ENCODE results near the gene JAG1. TPM values are rescaled to one million over a fixed set of nuclear protein-coding genes. Genes with fewer than 3 reads are reported as not detected.

JAG1 gene
- polyA plus RNA-seq, 1 donor (not counting 4 experiments of a cell fraction or from before 2014, with no cell fraction given) = 84.2 TPM

DNA sequence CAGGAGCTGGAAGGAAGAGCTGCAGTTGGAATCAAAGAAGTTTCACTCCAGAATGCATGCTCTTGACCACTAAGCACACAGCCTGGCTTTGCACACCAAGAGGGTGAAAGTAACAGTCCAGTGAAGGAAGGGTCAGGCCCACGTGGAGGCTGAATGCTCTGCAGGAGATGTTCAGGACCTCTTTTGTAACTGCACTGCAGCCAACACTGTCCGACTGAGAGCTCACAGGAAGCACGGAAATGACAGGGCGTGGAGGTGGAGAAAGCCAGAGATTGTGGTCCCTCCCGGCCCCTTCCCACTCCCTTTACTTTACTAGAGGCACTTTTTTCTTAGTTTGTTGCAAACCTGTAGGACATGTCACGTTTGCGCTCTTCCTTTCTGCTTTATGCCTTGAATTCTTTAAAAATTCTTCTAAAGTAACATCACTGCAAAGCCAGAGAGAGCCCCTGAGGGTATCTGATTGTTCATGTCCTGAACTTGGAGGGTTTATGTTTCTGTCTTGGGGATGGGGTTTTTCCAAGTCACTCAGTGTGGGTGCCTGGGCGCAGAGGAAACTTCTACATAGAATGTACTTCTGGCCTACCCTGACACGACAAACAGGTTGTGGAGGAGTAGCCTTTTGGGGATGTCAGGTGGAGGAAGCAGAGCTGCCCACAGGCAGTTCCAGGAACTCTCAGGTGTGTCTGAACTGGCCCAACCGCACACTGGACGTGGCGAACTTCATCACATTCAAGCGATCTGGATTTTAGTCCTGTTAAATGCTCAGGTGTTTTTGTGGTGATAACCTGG is 40.9 kb downstream of the JAG1 start:
- Histone ChIP-seq H3K9me3 (ENCODE audit: control insufficient read depth, low read depth, low read length) (no peaks in the 10 kb centered on the region), H3K79me2 (ENCODE audit: control insufficient read depth, insufficient read depth, low read length) (no peaks in the 10 kb centered on the region), H2AFZ (ENCODE audit: control insufficient read depth, low read length) (no peak overlapping the region), H4K20me1 (ENCODE audit: control insufficient read depth, extremely low read depth, insufficient read depth, low read length) (peaks cover 3% of the 10 kb centered on the region), H3K9me1 (ENCODE audit: control insufficient read depth, extremely low read depth, insufficient read depth, low read length) (peaks cover 7% of the 10 kb centered on the region), H3K4me3 (ENCODE audit: control insufficient read depth in 2 of 3, extremely low read depth in 1 of 3, insufficient read depth in 2 of 3, low read depth in 1 of 3, low read length in 3 of 3) (no peak overlapping the region), H3K36me3 (ENCODE audit: control insufficient read depth in 2 of 2, extremely low read depth in 1 of 2, insufficient read depth in 2 of 2, low read length in 2 of 2) (peaks cover 0 to 11% of the 10 kb centered on the region in 2 experiments), H3K27me3 (ENCODE audit: control insufficient read depth, extremely low read depth, insufficient read depth, low read length) (no peaks in the 10 kb centered on the region), H3K9ac (ENCODE audit: control insufficient read depth, extremely low read depth, insufficient read depth, low read length) (peak overlapping the region; percentile 23), H3K4me2 (ENCODE audit: control insufficient read depth, extremely low read depth, insufficient read depth, low read depth, low read length) (peak overlapping the region; percentile 60), H3K4me1 (ENCODE audit: control insufficient read depth, extremely low read depth, insufficient read depth, low read length) (peaks cover 56% of the 10 kb centered on the region), H3K27ac (ENCODE audit: control insufficient read depth, insufficient read depth, low read length) (peak overlapping the region; percentile 83)
- DNase-seq (ENCODE audit: low read depth, low spot score) (no peak), FAIRE-seq (peak; percentile 87)
- dilution Hi-C loops (cut with MboI; ENCODE audit: extremely low pct_ligation_motif_present, low sequenced_read_pairs) = no loop called here
- TF ChIP-seq, protein P1, sequence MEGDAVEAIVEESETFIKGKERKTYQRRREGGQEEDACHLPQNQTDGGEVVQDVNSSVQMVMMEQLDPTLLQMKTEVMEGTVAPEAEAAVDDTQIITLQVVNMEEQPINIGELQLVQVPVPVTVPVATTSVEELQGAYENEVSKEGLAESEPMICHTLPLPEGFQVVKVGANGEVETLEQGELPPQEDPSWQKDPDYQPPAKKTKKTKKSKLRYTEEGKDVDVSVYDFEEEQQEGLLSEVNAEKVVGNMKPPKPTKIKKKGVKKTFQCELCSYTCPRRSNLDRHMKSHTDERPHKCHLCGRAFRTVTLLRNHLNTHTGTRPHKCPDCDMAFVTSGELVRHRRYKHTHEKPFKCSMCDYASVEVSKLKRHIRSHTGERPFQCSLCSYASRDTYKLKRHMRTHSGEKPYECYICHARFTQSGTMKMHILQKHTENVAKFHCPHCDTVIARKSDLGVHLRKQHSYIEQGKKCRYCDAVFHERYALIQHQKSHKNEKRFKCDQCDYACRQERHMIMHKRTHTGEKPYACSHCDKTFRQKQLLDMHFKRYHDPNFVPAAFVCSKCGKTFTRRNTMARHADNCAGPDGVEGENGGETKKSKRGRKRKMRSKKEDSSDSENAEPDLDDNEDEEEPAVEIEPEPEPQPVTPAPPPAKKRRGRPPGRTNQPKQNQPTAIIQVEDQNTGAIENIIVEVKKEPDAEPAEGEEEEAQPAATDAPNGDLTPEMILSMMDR (optimal IDR thresholded peaks at IDR 0.05 in 1 of 3, IDR thresholded peaks at IDR 0.05 in 1 of 3, conservative IDR thresholded peaks at IDR 0.05 in 1 of 3; ENCODE audit: extremely low read depth in 1 of 3, insufficient read depth in 2 of 3, low read length in 3 of 3) = no peak
- TF ChIP-seq EZH2 (IDR thresholded peaks at IDR 0.05; ENCODE audit: low read length) = no peak

- no peak overlapping the region for H3K4me3 ChIP-seq (ENCODE audit: control insufficient read depth in 2 of 3, extremely low read depth in 1 of 3, insufficient read depth in 2 of 3, low read depth in 1 of 3, low read length in 3 of 3)
- no peak overlapping the region for H3K27ac ChIP-seq (ENCODE audit: control insufficient read depth, insufficient read depth, low read length)
- H3K9ac ChIP-seq (ENCODE audit: control insufficient read depth, extremely low read depth, insufficient read depth, low read length) = no peak overlapping the region
- TF ChIP-seq, protein P1 (optimal IDR thresholded peaks at IDR 0.05 in 1 of 3, IDR thresholded peaks at IDR 0.05 in 1 of 3, conservative IDR thresholded peaks at IDR 0.05 in 1 of 3; ENCODE audit: extremely low read depth in 1 of 3, insufficient read depth in 2 of 3, low read length in 3 of 3) = no peak
- TF ChIP-seq EZH2 (IDR thresholded peaks at IDR 0.05; ENCODE audit: low read length) = no peak
- dilution Hi-C loops (cut with MboI; ENCODE audit: extremely low pct_ligation_motif_present, low sequenced_read_pairs) = no loop called here
- FAIRE-seq = no peak
- no peaks in the 10 kb centered on the region for H3K9me3 ChIP-seq (ENCODE audit: control insufficient read depth, low read depth, low read length)
- no peak overlapping the region for H3K4me2 ChIP-seq (ENCODE audit: control insufficient read depth, extremely low read depth, insufficient read depth, low read depth, low read length)
- no peak overlapping the region for H2AFZ ChIP-seq (ENCODE audit: control insufficient read depth, low read length)
- H4K20me1 ChIP-seq (ENCODE audit: control insufficient read depth, extremely low read depth, insufficient read depth, low read length) = no peaks in the 10 kb centered on the region
- DNase-seq (ENCODE audit: low read depth, low spot score) = no peak
- H3K9me1 ChIP-seq (ENCODE audit: control insufficient read depth, extremely low read depth, insufficient read depth, low read length) = peaks cover 4% of the 10 kb centered on the region
- no peaks in the 10 kb centered on the region for H3K36me3 ChIP-seq (ENCODE audit: control insufficient read depth in 2 of 2, extremely low read depth in 1 of 2, insufficient read depth in 2 of 2, low read length in 2 of 2)
- no peaks in the 10 kb centered on the region for H3K79me2 ChIP-seq (ENCODE audit: control insufficient read depth, insufficient read depth, low read length)
- peaks cover 55% of the 10 kb centered on the region for H3K4me1 ChIP-seq (ENCODE audit: control insufficient read depth, extremely low read depth, insufficient read depth, low read length)
- H3K27me3 ChIP-seq (ENCODE audit: control insufficient read depth, extremely low read depth, insufficient read depth, low read length) = no peaks in the 10 kb centered on the region
These were observed 42.7 kb downstream of the JAG1 start for GRCh38 chr20:10631126-10631525.
